Measurements from ENCODE around the gene GOSR2. TPM values are rescaled to one million over a fixed set of nuclear protein-coding genes. Genes with fewer than 3 reads are reported as not detected.

Gene GOSR2
- total RNA-seq, 1 experiment from 2014 or later = 52.9 TPM

DNA sequence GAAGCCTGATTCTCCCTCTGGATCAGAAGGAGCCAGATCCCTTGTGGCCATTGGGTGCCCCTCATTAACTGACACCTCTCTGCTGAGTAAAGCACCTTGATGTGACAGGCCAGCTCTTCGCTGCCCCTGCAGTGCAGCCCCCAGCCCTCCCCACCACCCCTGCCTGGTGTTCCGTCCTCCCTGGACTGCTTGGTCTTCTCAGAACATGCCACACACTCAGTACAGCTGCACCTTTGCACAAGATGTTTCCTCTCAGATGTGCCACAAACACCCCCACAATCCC, 20.2 kb downstream of the GOSR2 start:
- no peak overlapping the region for H3K27ac ChIP-seq (ENCODE audit: low read depth, low read length)
- intact Hi-C loops (cut with micrococcal nuclease) = loop anchor here (5.0 kb wide), 2 partner anchors 106 to 674 kb away; no protein-coding TSS in a partner anchor
- peaks cover 17 to 29% of the 10 kb centered on the region in 2 experiments; a peak in 3 of 4 replicates for H3K36me3 ChIP-seq (ENCODE audit: control insufficient read depth in 1 of 2, insufficient read depth in 2 of 2, low read length in 2 of 2)
- no peak overlapping the region for H2AFZ ChIP-seq (ENCODE audit: low read depth, low read length, poor library complexity, severe bottlenecking)
- BruUV-seq (replicated peaks) = no TSS peak
- H3K4me3 ChIP-seq (replicated peaks in 1 of 2; ENCODE audit: low read depth in 1 of 2, low read length in 2 of 2) = no peak overlapping the region
- no peak overlapping the region for H3K9ac ChIP-seq (ENCODE audit: low read length)
- no peak for ATAC-seq
- ChIA-PET RAD21 (ENCODE audit: low non-redundant PET in 1 of 2, low total read pairs in 2 of 2, uncharacterized antibody in 2 of 2, unreplicated experiment in 2 of 2) (interaction anchor here in 1 of 2 experiments (1.3 kb wide), 1 partner anchor 31 kb away, joined by 3 read pairs; no protein-coding TSS in a partner anchor), POLR2A (no interaction called here), CTCF (interaction anchor here (0.7 to 3.2 kb wide), 14 partner anchors 9 to 672 kb away, joined by 3 to 20 read pairs (median 6); partner anchors contain the start of gene CDC27)
- H4K20me1 ChIP-seq (ENCODE audit: insufficient read depth) = no peaks in the 10 kb centered on the region
- no peak overlapping the region for H3K4me2 ChIP-seq (ENCODE audit: low read length)
- DNase-seq (ENCODE audit: low read depth, low spot score) = no peak
- H3K79me2 ChIP-seq (ENCODE audit: insufficient read depth, low read length) = no peaks in the 10 kb centered on the region
- H3K9me3 ChIP-seq (ENCODE audit: control insufficient read depth in 1 of 2, insufficient read depth in 1 of 2, low read depth in 1 of 2, low read length in 2 of 2) = no peaks in the 10 kb centered on the region
- TF ChIP-seq POLR2A (IDR thresholded peaks at IDR 0.05; ENCODE audit: borderline replicate concordance, extremely low read depth, insufficient read depth, insufficient read length) (no peak), ZFX (IDR thresholded peaks at IDR 0.05) (no peak), RAD21 (IDR thresholded peaks at IDR 0.05; ENCODE audit: low read depth) (no peak), EZH2phosphoT487 (IDR thresholded peaks at IDR 0.05; ENCODE audit: borderline replicate concordance) (no peak), POLR2AphosphoS5 (IDR thresholded peaks at IDR 0.05; ENCODE audit: low read depth, low read length) (no peak), JUND (IDR thresholded peaks at IDR 0.05) (no peak), TCF7L2 (IDR thresholded peaks at IDR 0.05; ENCODE audit: borderline replicate concordance, extremely low read depth, insufficient read depth, insufficient read length) (no peak), CEBPB (IDR thresholded peaks at IDR 0.05; ENCODE audit: low read depth) (no peak), YY1 (IDR thresholded peaks at IDR 0.05; ENCODE audit: extremely low read depth, insufficient replicate concordance, low read depth, low read length) (no peak), FOSL1 (IDR thresholded peaks at IDR 0.05; ENCODE audit: low read depth) (no peak), ELF1 (IDR thresholded peaks at IDR 0.05; ENCODE audit: borderline replicate concordance, low read depth) (no peak), ZNF274 (IDR thresholded peaks at IDR 0.05; ENCODE audit: low read depth, low read length) (no peak), EGR1 (IDR thresholded peaks at IDR 0.05; ENCODE audit: low read depth) (no peak), EZH2 (IDR thresholded peaks at IDR 0.05) (no peak), SP1 (IDR thresholded peaks at IDR 0.05; ENCODE audit: low read depth) (no peak)
- TF ChIP-seq, protein P1, sequence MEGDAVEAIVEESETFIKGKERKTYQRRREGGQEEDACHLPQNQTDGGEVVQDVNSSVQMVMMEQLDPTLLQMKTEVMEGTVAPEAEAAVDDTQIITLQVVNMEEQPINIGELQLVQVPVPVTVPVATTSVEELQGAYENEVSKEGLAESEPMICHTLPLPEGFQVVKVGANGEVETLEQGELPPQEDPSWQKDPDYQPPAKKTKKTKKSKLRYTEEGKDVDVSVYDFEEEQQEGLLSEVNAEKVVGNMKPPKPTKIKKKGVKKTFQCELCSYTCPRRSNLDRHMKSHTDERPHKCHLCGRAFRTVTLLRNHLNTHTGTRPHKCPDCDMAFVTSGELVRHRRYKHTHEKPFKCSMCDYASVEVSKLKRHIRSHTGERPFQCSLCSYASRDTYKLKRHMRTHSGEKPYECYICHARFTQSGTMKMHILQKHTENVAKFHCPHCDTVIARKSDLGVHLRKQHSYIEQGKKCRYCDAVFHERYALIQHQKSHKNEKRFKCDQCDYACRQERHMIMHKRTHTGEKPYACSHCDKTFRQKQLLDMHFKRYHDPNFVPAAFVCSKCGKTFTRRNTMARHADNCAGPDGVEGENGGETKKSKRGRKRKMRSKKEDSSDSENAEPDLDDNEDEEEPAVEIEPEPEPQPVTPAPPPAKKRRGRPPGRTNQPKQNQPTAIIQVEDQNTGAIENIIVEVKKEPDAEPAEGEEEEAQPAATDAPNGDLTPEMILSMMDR (IDR thresholded peaks at IDR 0.05 in 2 of 3, conservative IDR thresholded peaks at IDR 0.05 in 1 of 3; ENCODE audit: borderline replicate concordance in 1 of 3, insufficient read depth in 1 of 3, low read depth in 2 of 3, low read length in 2 of 3) = no peak
- TF ChIP-seq, protein P2, sequence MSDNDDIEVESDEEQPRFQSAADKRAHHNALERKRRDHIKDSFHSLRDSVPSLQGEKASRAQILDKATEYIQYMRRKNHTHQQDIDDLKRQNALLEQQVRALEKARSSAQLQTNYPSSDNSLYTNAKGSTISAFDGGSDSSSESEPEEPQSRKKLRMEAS (IDR thresholded peaks at IDR 0.05) = no peak
- TF ChIP-seq, protein P3, sequence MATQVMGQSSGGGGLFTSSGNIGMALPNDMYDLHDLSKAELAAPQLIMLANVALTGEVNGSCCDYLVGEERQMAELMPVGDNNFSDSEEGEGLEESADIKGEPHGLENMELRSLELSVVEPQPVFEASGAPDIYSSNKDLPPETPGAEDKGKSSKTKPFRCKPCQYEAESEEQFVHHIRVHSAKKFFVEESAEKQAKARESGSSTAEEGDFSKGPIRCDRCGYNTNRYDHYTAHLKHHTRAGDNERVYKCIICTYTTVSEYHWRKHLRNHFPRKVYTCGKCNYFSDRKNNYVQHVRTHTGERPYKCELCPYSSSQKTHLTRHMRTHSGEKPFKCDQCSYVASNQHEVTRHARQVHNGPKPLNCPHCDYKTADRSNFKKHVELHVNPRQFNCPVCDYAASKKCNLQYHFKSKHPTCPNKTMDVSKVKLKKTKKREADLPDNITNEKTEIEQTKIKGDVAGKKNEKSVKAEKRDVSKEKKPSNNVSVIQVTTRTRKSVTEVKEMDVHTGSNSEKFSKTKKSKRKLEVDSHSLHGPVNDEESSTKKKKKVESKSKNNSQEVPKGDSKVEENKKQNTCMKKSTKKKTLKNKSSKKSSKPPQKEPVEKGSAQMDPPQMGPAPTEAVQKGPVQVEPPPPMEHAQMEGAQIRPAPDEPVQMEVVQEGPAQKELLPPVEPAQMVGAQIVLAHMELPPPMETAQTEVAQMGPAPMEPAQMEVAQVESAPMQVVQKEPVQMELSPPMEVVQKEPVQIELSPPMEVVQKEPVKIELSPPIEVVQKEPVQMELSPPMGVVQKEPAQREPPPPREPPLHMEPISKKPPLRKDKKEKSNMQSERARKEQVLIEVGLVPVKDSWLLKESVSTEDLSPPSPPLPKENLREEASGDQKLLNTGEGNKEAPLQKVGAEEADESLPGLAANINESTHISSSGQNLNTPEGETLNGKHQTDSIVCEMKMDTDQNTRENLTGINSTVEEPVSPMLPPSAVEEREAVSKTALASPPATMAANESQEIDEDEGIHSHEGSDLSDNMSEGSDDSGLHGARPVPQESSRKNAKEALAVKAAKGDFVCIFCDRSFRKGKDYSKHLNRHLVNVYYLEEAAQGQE (IDR thresholded peaks at IDR 0.05; ENCODE audit: low read depth) = no peak
- TF ChIP-seq, protein P4, sequence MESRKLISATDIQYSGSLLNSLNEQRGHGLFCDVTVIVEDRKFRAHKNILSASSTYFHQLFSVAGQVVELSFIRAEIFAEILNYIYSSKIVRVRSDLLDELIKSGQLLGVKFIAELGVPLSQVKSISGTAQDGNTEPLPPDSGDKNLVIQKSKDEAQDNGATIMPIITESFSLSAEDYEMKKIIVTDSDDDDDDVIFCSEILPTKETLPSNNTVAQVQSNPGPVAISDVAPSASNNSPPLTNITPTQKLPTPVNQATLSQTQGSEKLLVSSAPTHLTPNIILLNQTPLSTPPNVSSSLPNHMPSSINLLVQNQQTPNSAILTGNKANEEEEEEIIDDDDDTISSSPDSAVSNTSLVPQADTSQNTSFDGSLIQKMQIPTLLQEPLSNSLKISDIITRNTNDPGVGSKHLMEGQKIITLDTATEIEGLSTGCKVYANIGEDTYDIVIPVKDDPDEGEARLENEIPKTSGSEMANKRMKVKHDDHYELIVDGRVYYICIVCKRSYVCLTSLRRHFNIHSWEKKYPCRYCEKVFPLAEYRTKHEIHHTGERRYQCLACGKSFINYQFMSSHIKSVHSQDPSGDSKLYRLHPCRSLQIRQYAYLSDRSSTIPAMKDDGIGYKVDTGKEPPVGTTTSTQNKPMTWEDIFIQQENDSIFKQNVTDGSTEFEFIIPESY (IDR thresholded peaks at IDR 0.05; ENCODE audit: extremely low read depth, insufficient replicate concordance, low read length) = no peak
- H3K4me1 ChIP-seq (ENCODE audit: control insufficient read depth in 1 of 2, insufficient read depth in 2 of 2, low read length in 2 of 2) = no peaks in the 10 kb centered on the region
- no peaks in the 10 kb centered on the region for H3K9me2 ChIP-seq (ENCODE audit: insufficient read depth)
- H3K27me3 ChIP-seq (ENCODE audit: insufficient read depth, low read length) = no peaks in the 10 kb centered on the region

Measured in HCT116 (cell line).